Measurements from ENCODE around the gene LORICRIN. TPM values are rescaled to one million over a fixed set of nuclear protein-coding genes. Genes with fewer than 3 reads are reported as not detected.

LORICRIN gene
- polyA plus RNA-seq, 1 donor (not counting 4 experiments of a cell fraction or from before 2014, with no cell fraction given) = not detected

GRCh38 chr1:153212201-153212600, 47.3 kb upstream of the LORICRIN start:
- no peak overlapping the region for H3K4me3 ChIP-seq (ENCODE audit: control insufficient read depth in 2 of 3, extremely low read depth in 1 of 3, insufficient read depth in 2 of 3, low read depth in 1 of 3, low read length in 3 of 3)
- H2AFZ ChIP-seq (ENCODE audit: control insufficient read depth, low read length) = no peak overlapping the region
- H3K27ac ChIP-seq (ENCODE audit: control insufficient read depth, insufficient read depth, low read length) = no peak overlapping the region
- H3K79me2 ChIP-seq (ENCODE audit: control insufficient read depth, insufficient read depth, low read length) = no peaks in the 10 kb centered on the region
- no peak overlapping the region for H3K4me2 ChIP-seq (ENCODE audit: control insufficient read depth, extremely low read depth, insufficient read depth, low read depth, low read length)
- no peak for DNase-seq (ENCODE audit: low read depth, low spot score)
- H3K27me3 ChIP-seq (ENCODE audit: control insufficient read depth, extremely low read depth, insufficient read depth, low read length) = peaks cover 4% of the 10 kb centered on the region
- no peaks in the 10 kb centered on the region for H3K4me1 ChIP-seq (ENCODE audit: control insufficient read depth, extremely low read depth, insufficient read depth, low read length)
- H3K9me1 ChIP-seq (ENCODE audit: control insufficient read depth, extremely low read depth, insufficient read depth, low read length) = no peaks in the 10 kb centered on the region
- no peaks in the 10 kb centered on the region for H4K20me1 ChIP-seq (ENCODE audit: control insufficient read depth, extremely low read depth, insufficient read depth, low read length)
- dilution Hi-C loops (cut with MboI; ENCODE audit: extremely low pct_ligation_motif_present, low sequenced_read_pairs) = no loop called here
- no peaks in the 10 kb centered on the region for H3K36me3 ChIP-seq (ENCODE audit: control insufficient read depth in 2 of 2, extremely low read depth in 1 of 2, insufficient read depth in 2 of 2, low read length in 2 of 2)
- TF ChIP-seq EZH2 (IDR thresholded peaks at IDR 0.05; ENCODE audit: low read length) (no peak), CTCF (optimal IDR thresholded peaks at IDR 0.05 in 1 of 3, IDR thresholded peaks at IDR 0.05 in 1 of 3, conservative IDR thresholded peaks at IDR 0.05 in 1 of 3; ENCODE audit: extremely low read depth in 1 of 3, insufficient read depth in 2 of 3, low read length in 3 of 3) (no peak)
- FAIRE-seq = no peak
- H3K9me3 ChIP-seq (ENCODE audit: control insufficient read depth, low read depth, low read length) = no peaks in the 10 kb centered on the region
- H3K9ac ChIP-seq (ENCODE audit: control insufficient read depth, extremely low read depth, insufficient read depth, low read length) = no peak overlapping the region

- FAIRE-seq (no peak), DNase-seq (ENCODE audit: low read depth, low spot score) (no peak)
- Histone ChIP-seq H3K27ac (ENCODE audit: control insufficient read depth, insufficient read depth, low read length) (no peak overlapping the region), H3K9ac (ENCODE audit: control insufficient read depth, extremely low read depth, insufficient read depth, low read length) (no peak overlapping the region), H3K36me3 (ENCODE audit: control insufficient read depth in 2 of 2, extremely low read depth in 1 of 2, insufficient read depth in 2 of 2, low read length in 2 of 2) (no peaks in the 10 kb centered on the region), H3K79me2 (ENCODE audit: control insufficient read depth, insufficient read depth, low read length) (no peaks in the 10 kb centered on the region), H3K4me2 (ENCODE audit: control insufficient read depth, extremely low read depth, insufficient read depth, low read depth, low read length) (no peak overlapping the region), H3K4me3 (ENCODE audit: control insufficient read depth in 2 of 3, extremely low read depth in 1 of 3, insufficient read depth in 2 of 3, low read depth in 1 of 3, low read length in 3 of 3) (no peak overlapping the region), H3K9me3 (ENCODE audit: control insufficient read depth, low read depth, low read length) (no peaks in the 10 kb centered on the region), H3K27me3 (ENCODE audit: control insufficient read depth, extremely low read depth, insufficient read depth, low read length) (peaks cover 4% of the 10 kb centered on the region), H3K9me1 (ENCODE audit: control insufficient read depth, extremely low read depth, insufficient read depth, low read length) (no peaks in the 10 kb centered on the region), H4K20me1 (ENCODE audit: control insufficient read depth, extremely low read depth, insufficient read depth, low read length) (no peaks in the 10 kb centered on the region), H3K4me1 (ENCODE audit: control insufficient read depth, extremely low read depth, insufficient read depth, low read length) (no peaks in the 10 kb centered on the region), H2AFZ (ENCODE audit: control insufficient read depth, low read length) (no peak overlapping the region)
- TF ChIP-seq EZH2 (IDR thresholded peaks at IDR 0.05; ENCODE audit: low read length) (no peak), CTCF (optimal IDR thresholded peaks at IDR 0.05 in 1 of 3, IDR thresholded peaks at IDR 0.05 in 1 of 3, conservative IDR thresholded peaks at IDR 0.05 in 1 of 3; ENCODE audit: extremely low read depth in 1 of 3, insufficient read depth in 2 of 3, low read length in 3 of 3) (no peak)
- dilution Hi-C loops (cut with MboI; ENCODE audit: extremely low pct_ligation_motif_present, low sequenced_read_pairs) = no loop called here
Measured at GRCh38 chr1:153213519-153213918, 46.0 kb upstream of the LORICRIN start.
